Fibroblast of villous mesenchyme (primary cell): ENCODE data around the gene PRDM1. TPM values are rescaled to one million over a fixed set of nuclear protein-coding genes. Genes with fewer than 3 reads are reported as not detected.

Source experiments
- DNase-seq: peaks from one replicate; pipeline ENCODE4 v3.0.0-alpha.2; 2010; ENCODE audit warnings: low read depth
- H3K4me3 ChIP-seq: 2 replicates; pipeline ENCODE4 v1.5.1; 2011; ENCODE audit warnings: low read depth, mild to moderate bottlenecking, low read length
- total RNA-seq: library from RNA; depleted of rRNA; stranded (reverse); fragments of >200 nt; gene quantifications from 2 replicates; pipeline ENCODE4 v1.2.3, GENCODE V29; 2012
- TF ChIP-seq, protein P1 (sequence below): IDR thresholded peaks from 2 replicates; pipeline ENCODE4 v1.5.1; 2012; ENCODE audit warnings: low read depth, mild to moderate bottlenecking, low read length; ENCODE audit not compliant: insufficient read depth

The PRDM1 gene
- total RNA-seq, 1 donor, result 39.7 TPM

DNA sequence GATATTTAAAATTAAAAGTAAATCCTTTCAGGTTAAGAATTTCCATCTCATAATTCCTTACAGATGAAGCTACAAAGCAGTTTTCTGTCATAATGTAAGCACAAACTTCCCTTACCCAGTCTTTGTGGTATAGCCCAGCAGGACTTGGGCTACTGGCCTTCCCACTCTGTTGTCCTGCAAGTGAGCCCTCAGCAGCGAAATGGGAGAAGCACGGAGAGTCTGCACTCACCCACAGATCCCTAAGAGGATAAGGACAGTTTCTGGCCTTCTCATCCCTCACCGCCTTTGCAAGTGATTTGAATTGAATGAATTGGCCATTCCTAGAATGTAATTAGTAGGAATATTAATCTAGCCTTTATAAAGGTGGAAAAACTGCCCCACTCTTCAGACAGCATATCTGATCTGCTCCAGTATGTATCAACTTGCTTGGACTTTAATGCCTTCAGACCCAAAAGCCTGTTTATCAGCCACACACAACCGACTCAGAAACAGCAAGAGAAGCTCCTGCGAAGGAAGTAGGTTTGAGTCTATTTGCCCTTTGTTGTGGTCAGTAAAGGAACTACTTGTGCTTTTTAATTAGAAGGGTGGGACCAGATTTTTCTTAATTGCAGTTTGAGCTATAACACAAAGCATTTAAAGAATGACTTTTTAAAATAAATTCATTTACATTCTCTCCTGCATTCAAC, 29.9 kb upstream of the PRDM1 start:
- TF ChIP-seq, protein P1, sequence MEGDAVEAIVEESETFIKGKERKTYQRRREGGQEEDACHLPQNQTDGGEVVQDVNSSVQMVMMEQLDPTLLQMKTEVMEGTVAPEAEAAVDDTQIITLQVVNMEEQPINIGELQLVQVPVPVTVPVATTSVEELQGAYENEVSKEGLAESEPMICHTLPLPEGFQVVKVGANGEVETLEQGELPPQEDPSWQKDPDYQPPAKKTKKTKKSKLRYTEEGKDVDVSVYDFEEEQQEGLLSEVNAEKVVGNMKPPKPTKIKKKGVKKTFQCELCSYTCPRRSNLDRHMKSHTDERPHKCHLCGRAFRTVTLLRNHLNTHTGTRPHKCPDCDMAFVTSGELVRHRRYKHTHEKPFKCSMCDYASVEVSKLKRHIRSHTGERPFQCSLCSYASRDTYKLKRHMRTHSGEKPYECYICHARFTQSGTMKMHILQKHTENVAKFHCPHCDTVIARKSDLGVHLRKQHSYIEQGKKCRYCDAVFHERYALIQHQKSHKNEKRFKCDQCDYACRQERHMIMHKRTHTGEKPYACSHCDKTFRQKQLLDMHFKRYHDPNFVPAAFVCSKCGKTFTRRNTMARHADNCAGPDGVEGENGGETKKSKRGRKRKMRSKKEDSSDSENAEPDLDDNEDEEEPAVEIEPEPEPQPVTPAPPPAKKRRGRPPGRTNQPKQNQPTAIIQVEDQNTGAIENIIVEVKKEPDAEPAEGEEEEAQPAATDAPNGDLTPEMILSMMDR, result no peak
- H3K4me3 ChIP-seq, result no peak overlapping the region
- no peak for DNase-seq

GRCh38 chr6:106056746-106057390, 29.3 kb upstream of the PRDM1 start:
- DNase-seq, result no peak
- no peak overlapping the region for H3K4me3 ChIP-seq
- TF ChIP-seq, protein P1, result no peak

DNA sequence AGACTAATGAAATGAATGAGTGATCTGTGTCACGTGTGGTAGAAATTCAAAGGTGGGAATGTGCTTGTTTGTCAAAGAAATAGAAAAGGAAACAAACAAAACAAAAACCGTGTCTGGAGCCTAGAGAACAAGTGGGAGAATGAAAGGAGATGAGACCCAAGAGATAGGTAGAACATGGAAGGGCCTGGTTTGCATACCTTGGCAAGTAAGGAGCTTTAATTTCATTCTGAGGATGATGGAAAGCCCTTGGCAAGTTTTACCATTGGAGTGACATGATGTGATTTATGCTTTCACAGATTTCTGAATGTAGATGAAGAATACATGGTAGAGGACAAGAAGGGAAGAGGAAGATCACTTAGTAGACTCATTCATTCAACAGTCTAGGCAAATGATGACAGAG, 26.8 kb upstream of the PRDM1 start:
- DNase-seq, result no peak
- TF ChIP-seq, protein P1, result no peak
- H3K4me3 ChIP-seq, result no peak overlapping the region

- TF ChIP-seq, protein P1, result no peak
- no peak for DNase-seq
- H3K4me3 ChIP-seq, result no peak overlapping the region
Observed at GRCh38 chr6:106060167-106060566, 26.0 kb upstream of the PRDM1 start.

GRCh38 chr6:106063448-106063850, 22.7 kb upstream of the PRDM1 start:
- TF ChIP-seq, protein P1, result no peak
- peak; percentile 8 for DNase-seq
- H3K4me3 ChIP-seq, result no peak overlapping the region

GRCh38 chr6:106064142-106064541, 22.0 kb upstream of the PRDM1 start:
- no peak overlapping the region for H3K4me3 ChIP-seq
- TF ChIP-seq, protein P1, result no peak
- peak; percentile 15 for DNase-seq
